OCI-LY3 (cell line): ENCODE results near the gene SLCO4C1.

ENCODE experiments used
- H2AFZ ChIP-seq: fragments of 200-600, 300-600 bp; shearing (Covaris generic); 2 replicates; pipeline ENCODE4 v1.6.0; 2014; ENCODE audit warnings: antibody characterized with exemption, low read depth, low read length
- H3K27ac ChIP-seq: fragments of 200-600, 300-600 bp; sonication (generic); 2 replicates; pipeline ENCODE4 v1.5.1; 2014; ENCODE audit warnings: mild to moderate bottlenecking, low read length, moderate library complexity, mixed read lengths
- H3K27me3 ChIP-seq: fragments of 200-600, 300-600 bp; sonication (generic); 2 replicates; pipeline ENCODE4 v1.6.1; 2014; ENCODE audit warnings: low read depth, low read length, mixed read lengths
- H3K36me3 ChIP-seq: fragments of 200-600, 300-600 bp; sonication (generic); replicated peaks from 2 replicates; pipeline ENCODE3; 2014; ENCODE audit warnings: low read depth, low read length, mixed read lengths
- H3K4me1 ChIP-seq: fragments of 300-600, 200-600 bp; sonication (generic); 2 replicates; pipeline ENCODE4 v1.6.1; 2014; ENCODE audit warnings: low read length, mixed read lengths
- H3K4me2 ChIP-seq: fragments of 200-600, 300-600 bp; sonication (generic); 2 replicates; pipeline ENCODE4 v1.6.1; 2014; ENCODE audit warnings: low read length, mixed read lengths
- H3K4me3 ChIP-seq: fragments of 300-600, 200-600 bp; sonication (generic); 2 replicates; pipeline ENCODE4 v1.5.1; 2014; ENCODE audit warnings: antibody characterized with exemption, mild to moderate bottlenecking, low read length, moderate library complexity
- H3K79me2 ChIP-seq: fragments of 300-600, 200-600 bp; shearing (Covaris generic); 2 replicates; pipeline ENCODE4 v1.6.1; 2014; ENCODE audit warnings: mild to moderate bottlenecking, low read length, mixed read lengths
- H3K9ac ChIP-seq: fragments of 300-600, 200-600 bp; shearing (Covaris generic); 2 replicates; pipeline ENCODE4 v1.6.0; 2014; ENCODE audit warnings: mild to moderate bottlenecking, low read length, moderate library complexity
- H3K9me3 ChIP-seq: fragments of 200-600, 300-600 bp; shearing (Covaris generic); 2 replicates; pipeline ENCODE4 v1.6.1; 2014; ENCODE audit warnings: low read length, mixed read lengths; ENCODE audit not compliant: insufficient read depth
- H4K20me1 ChIP-seq: fragments of 200-600, 300-600 bp; sonication (generic); 2 replicates; pipeline ENCODE4 v1.6.1; 2016; ENCODE audit warnings: low read length, mixed read lengths; ENCODE audit not compliant: insufficient read depth
- EZH2phosphoT487 ChIP-seq: fragments of 200-600 bp; shearing (Covaris generic); IDR thresholded peaks from 2 replicates; pipeline ENCODE4 v1.6.1; 2018; ENCODE audit warnings: antibody characterized with exemption, mixed run types, low read depth
- TF ChIP-seq, protein P1 (sequence below): fragments of 200-600, 300-600 bp; sonication (generic); IDR thresholded peaks from 2 replicates; pipeline ENCODE4 v1.5.1; 2014; ENCODE audit warnings: antibody characterized with exemption, low read length, low read depth

The SLCO4C1 gene

DNA sequence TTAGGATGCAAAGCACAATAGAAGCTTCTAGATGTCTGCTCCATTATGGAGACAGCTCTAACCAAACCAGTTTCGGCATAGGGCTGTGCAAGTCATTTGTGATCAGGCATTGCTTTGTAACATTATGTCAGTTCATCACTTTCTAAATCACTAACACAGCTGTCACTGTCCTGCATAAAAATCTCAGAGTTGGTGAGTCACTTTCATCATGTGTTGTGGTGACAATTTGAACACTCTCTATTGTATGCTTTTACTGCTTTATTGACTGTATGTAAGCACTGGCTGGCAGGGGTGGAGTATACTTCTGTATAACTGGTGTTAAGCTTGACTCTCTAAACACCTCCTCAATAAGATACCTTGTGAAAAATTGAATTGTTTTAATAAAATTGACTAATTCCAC, 77.9 kb downstream of the SLCO4C1 start:
- Histone ChIP-seq H3K27ac (no peak overlapping the region), H3K9ac (no peak overlapping the region), H3K4me1 (no peaks in the 10 kb centered on the region), H4K20me1 (no peaks in the 10 kb centered on the region), H2AFZ (no peak overlapping the region), H3K79me2 (no peaks in the 10 kb centered on the region), H3K4me3 (no peak overlapping the region), H3K27me3 (no peaks in the 10 kb centered on the region), H3K4me2 (no peak overlapping the region), H3K36me3 (no peaks in the 10 kb centered on the region), H3K9me3 (no peaks in the 10 kb centered on the region)
- no peak for TF ChIP-seq EZH2phosphoT487
- TF ChIP-seq, protein P1, sequence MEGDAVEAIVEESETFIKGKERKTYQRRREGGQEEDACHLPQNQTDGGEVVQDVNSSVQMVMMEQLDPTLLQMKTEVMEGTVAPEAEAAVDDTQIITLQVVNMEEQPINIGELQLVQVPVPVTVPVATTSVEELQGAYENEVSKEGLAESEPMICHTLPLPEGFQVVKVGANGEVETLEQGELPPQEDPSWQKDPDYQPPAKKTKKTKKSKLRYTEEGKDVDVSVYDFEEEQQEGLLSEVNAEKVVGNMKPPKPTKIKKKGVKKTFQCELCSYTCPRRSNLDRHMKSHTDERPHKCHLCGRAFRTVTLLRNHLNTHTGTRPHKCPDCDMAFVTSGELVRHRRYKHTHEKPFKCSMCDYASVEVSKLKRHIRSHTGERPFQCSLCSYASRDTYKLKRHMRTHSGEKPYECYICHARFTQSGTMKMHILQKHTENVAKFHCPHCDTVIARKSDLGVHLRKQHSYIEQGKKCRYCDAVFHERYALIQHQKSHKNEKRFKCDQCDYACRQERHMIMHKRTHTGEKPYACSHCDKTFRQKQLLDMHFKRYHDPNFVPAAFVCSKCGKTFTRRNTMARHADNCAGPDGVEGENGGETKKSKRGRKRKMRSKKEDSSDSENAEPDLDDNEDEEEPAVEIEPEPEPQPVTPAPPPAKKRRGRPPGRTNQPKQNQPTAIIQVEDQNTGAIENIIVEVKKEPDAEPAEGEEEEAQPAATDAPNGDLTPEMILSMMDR = no peak

DNA sequence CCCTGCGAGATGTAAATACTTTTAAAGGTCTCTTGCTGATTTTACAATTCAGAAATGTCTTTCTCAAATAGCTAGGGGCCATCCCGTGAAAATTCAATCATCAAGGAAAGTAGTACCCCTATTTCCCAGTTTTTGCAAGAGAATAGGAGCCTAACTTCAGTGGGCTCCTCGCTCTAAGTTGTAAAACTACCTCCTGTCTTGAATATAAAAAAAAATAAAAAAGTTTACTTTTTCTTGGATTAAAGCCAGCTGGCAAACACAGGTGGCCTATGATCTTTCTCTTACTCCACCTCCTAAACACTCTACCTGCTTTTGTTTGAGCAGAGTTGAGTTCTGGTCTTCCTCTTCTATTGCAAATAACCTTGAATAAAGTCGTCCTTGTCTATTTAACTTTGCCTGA, 79.4 kb downstream of the SLCO4C1 start:
- H3K79me2 ChIP-seq = no peaks in the 10 kb centered on the region
- no peaks in the 10 kb centered on the region for H3K36me3 ChIP-seq
- H3K27me3 ChIP-seq = no peaks in the 10 kb centered on the region
- no peaks in the 10 kb centered on the region for H4K20me1 ChIP-seq
- H3K4me2 ChIP-seq = no peak overlapping the region
- TF ChIP-seq, protein P1 = no peak
- TF ChIP-seq EZH2phosphoT487 = no peak
- H3K9ac ChIP-seq = no peak overlapping the region
- no peaks in the 10 kb centered on the region for H3K4me1 ChIP-seq
- H3K4me3 ChIP-seq = no peak overlapping the region
- H3K27ac ChIP-seq = no peak overlapping the region
- no peak overlapping the region for H2AFZ ChIP-seq
- H3K9me3 ChIP-seq = no peaks in the 10 kb centered on the region

DNA sequence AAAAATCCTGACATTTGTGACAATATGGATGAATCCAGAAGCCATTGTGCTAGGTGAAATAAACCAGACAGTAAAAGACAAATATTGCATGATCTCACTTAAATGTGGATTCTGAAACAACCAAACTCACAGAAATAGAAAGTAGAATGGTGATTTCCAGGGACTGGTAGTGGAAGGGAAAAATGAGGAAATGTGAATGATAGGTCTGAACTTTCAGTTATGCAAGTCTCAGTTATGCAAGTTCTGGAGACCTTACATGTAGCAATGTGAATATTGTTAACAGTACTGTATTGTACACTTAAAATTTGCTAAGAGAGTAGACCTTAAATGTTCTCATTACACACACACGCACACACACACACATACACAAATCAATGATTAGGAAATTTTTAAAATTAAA, 84.9 kb downstream of the SLCO4C1 start:
- no peak overlapping the region for H3K27ac ChIP-seq

DNA sequence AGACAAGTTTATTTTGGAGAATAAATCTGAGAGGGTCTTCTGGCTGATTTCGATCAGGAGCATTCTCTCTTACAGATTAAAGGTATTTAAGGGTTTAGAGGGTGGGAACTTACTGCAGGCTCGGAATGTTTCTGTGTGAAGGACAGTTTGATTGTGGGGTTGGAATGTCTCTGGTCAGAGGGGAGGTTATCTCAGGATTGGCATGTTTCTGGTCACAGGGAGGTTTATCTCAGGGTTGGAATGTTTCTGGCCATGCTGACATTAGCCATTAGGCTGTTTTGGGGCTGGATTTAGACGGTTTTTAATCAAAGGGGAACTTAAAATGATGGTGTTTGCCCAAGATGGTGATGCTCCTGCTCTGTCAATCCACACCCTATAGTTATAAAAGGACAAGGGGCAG, 95.2 kb downstream of the SLCO4C1 start:
- no peaks in the 10 kb centered on the region for H3K4me1 ChIP-seq

More for the DNA sequence above, 84.9 kb downstream of the SLCO4C1 start:
- Histone ChIP-seq H3K79me2 (no peaks in the 10 kb centered on the region), H2AFZ (no peak overlapping the region), H4K20me1 (no peaks in the 10 kb centered on the region), H3K4me3 (no peak overlapping the region), H3K27me3 (no peaks in the 10 kb centered on the region), H3K9me3 (no peaks in the 10 kb centered on the region), H3K4me2 (peak overlapping the region; percentile 27; the same call in 1 of the 2 replicates), H3K4me1 (peaks cover 8% of the 10 kb centered on the region), H3K36me3 (no peaks in the 10 kb centered on the region), H3K9ac (no peak overlapping the region)
- TF ChIP-seq EZH2phosphoT487 = no peak
- TF ChIP-seq, protein P1 = no peak

More for the DNA sequence above, 95.2 kb downstream of the SLCO4C1 start:
- H3K79me2 ChIP-seq = no peaks in the 10 kb centered on the region
- no peak overlapping the region for H3K4me2 ChIP-seq
- H3K27me3 ChIP-seq = no peaks in the 10 kb centered on the region
- no peak overlapping the region for H3K27ac ChIP-seq
- H3K9ac ChIP-seq = no peak overlapping the region
- no peaks in the 10 kb centered on the region for H4K20me1 ChIP-seq
- TF ChIP-seq, protein P1 = no peak
- no peak for TF ChIP-seq EZH2phosphoT487
- H3K4me3 ChIP-seq = no peak overlapping the region
- no peak overlapping the region for H2AFZ ChIP-seq
- no peaks in the 10 kb centered on the region for H3K36me3 ChIP-seq
- H3K9me3 ChIP-seq = no peaks in the 10 kb centered on the region
